B cell (primary cell): ENCODE results near the gene TMOD1.

ENCODE experiments used
- CTCF ChIP-seq: fragments of 200-600 bp; IDR thresholded peaks from one replicate; pipeline ENCODE4 v1.8.0; 2022; ENCODE audit warnings: antibody characterized with exemption, mild to moderate bottlenecking
- EZH2 ChIP-seq: IDR thresholded peaks from 2 replicates; pipeline ENCODE4 v1.6.1; 2012; ENCODE audit warnings: borderline replicate concordance, low read depth, mild to moderate bottlenecking, moderate library complexity, low read length; ENCODE audit not compliant: insufficient read depth, poor library complexity, severe bottlenecking

- TF ChIP-seq EZH2 (no peak), CTCF (no peak)
Measured at GRCh38 chr9:97506787-97507186, 5.3 kb downstream of the TMOD1 start.
